ENCODE measurements around the gene ALDH2.

Gene ALDH2

GRCh38 chr12:111788178-111788654 lies 21.5 kb downstream of the ALDH2 start:
- no peak overlapping the region; a peak in 1 of 22 replicates for H3K27ac ChIP-seq
- H3K27me3 ChIP-seq: no peaks in the 10 kb centered on the region
- TF ChIP-seq Cebpa-rat (IDR thresholded peaks at IDR 0.05): no peak
- no peaks in the 10 kb centered on the region for H3K9me3 ChIP-seq (replicated peaks in 1 of 11)
- peaks cover 0 to 7% (median 0%) of the 10 kb centered on the region in 10 experiments; a peak in 4 of 20 replicates for H3K4me1 ChIP-seq
- peaks cover 0 to 83% (median 6%) of the 10 kb centered on the region in 11 experiments; a peak in 13 of 22 replicates for H3K36me3 ChIP-seq
- H3K4me3 ChIP-seq: no peak overlapping the region
- no peak overlapping the region for H3K9ac ChIP-seq
- 0 out of 22 replicates have a peak overlapping the region, but pooled peaks of 2 of the 11 experiments have one; percentile 2 to 17 for H3K4me2 ChIP-seq
- H4K20me1 ChIP-seq: peaks cover 0 to 18% (median 0%) of the 10 kb centered on the region in 11 experiments; a peak in 2 of 22 replicates

- no peak for TF ChIP-seq Cebpa-rat (IDR thresholded peaks at IDR 0.05)
- no peak overlapping the region for H3K4me2 ChIP-seq
- H3K27ac ChIP-seq: no peak overlapping the region
- H4K20me1 ChIP-seq: peaks cover 0 to 24% (median 0%) of the 10 kb centered on the region in 11 experiments; a peak in 2 of 22 replicates
- H3K9ac ChIP-seq: no peak overlapping the region
- no peaks in the 10 kb centered on the region for H3K27me3 ChIP-seq
- H3K4me1 ChIP-seq: peaks cover 0 to 7% (median 0%) of the 10 kb centered on the region in 10 experiments; a peak in 4 of 20 replicates
- no peak overlapping the region for H3K4me3 ChIP-seq
- no peaks in the 10 kb centered on the region for H3K9me3 ChIP-seq (replicated peaks in 1 of 11)
- H3K36me3 ChIP-seq: peaks cover 0 to 80% (median 6%) of the 10 kb centered on the region in 11 experiments; a peak in 13 of 22 replicates
Measured at GRCh38 chr12:111789779-111790178, 23.0 kb downstream of the ALDH2 start.

- H3K27ac ChIP-seq: no peak overlapping the region
- H3K36me3 ChIP-seq: peaks cover 0 to 84% (median 0%) of the 10 kb centered on the region in 11 experiments; a peak in 13 of 22 replicates
- H3K9ac ChIP-seq: no peak overlapping the region
Measured at GRCh38 chr12:111791507-111791906, 24.8 kb downstream of the ALDH2 start.

GRCh38 chr12:111792155-111792855 lies 25.6 kb downstream of the ALDH2 start:
- peaks cover 0 to 85% (median 0%) of the 10 kb centered on the region in 11 experiments; a peak in 13 of 22 replicates for H3K36me3 ChIP-seq
- TF ChIP-seq Cebpa-rat (IDR thresholded peaks at IDR 0.05): no peak
- peaks cover 0 to 7% (median 0%) of the 10 kb centered on the region in 10 experiments; a peak in 4 of 20 replicates for H3K4me1 ChIP-seq
- no peak overlapping the region for H3K4me3 ChIP-seq
- no peaks in the 10 kb centered on the region for H3K9me3 ChIP-seq (replicated peaks in 1 of 11)
- no peaks in the 10 kb centered on the region for H3K27me3 ChIP-seq
- no peak overlapping the region for H3K27ac ChIP-seq
- no peak overlapping the region for H3K9ac ChIP-seq
- H3K4me2 ChIP-seq: no peak overlapping the region
- H4K20me1 ChIP-seq: peaks cover 0 to 24% (median 0%) of the 10 kb centered on the region in 11 experiments; a peak in 2 of 22 replicates

More at GRCh38 chr12:111791507-111791906, 24.8 kb downstream of the ALDH2 start:
- TF ChIP-seq Cebpa-rat (IDR thresholded peaks at IDR 0.05): no peak
- no peak overlapping the region for H3K4me2 ChIP-seq
- H3K9me3 ChIP-seq (replicated peaks in 1 of 11): no peaks in the 10 kb centered on the region
- peaks cover 0 to 7% (median 0%) of the 10 kb centered on the region in 10 experiments; a peak in 4 of 20 replicates for H3K4me1 ChIP-seq
- H3K4me3 ChIP-seq: no peak overlapping the region
- H4K20me1 ChIP-seq: peaks cover 0 to 24% (median 0%) of the 10 kb centered on the region in 11 experiments; a peak in 2 of 22 replicates
- H3K27me3 ChIP-seq: no peaks in the 10 kb centered on the region

GRCh38 chr12:111792856-111793235 lies 26.1 kb downstream of the ALDH2 start:
- Histone ChIP-seq H3K9ac (no peak overlapping the region), H3K27me3 (no peaks in the 10 kb centered on the region), H3K4me3 (no peak overlapping the region), H3K4me1 (peaks cover 0 to 6% (median 0%) of the 10 kb centered on the region in 10 experiments; a peak in 4 of 20 replicates), H3K4me2 (no peak overlapping the region), H3K9me3 (replicated peaks in 1 of 11) (no peaks in the 10 kb centered on the region), H4K20me1 (peaks cover 0 to 24% (median 0%) of the 10 kb centered on the region in 11 experiments; a peak in 2 of 22 replicates), H3K36me3 (peaks cover 0 to 88% (median 0%) of the 10 kb centered on the region in 11 experiments; a peak in 14 of 22 replicates), H3K27ac (no peak overlapping the region)
- no peak for TF ChIP-seq Cebpa-rat (IDR thresholded peaks at IDR 0.05)

GRCh38 chr12:111798182-111798581 lies 31.4 kb downstream of the ALDH2 start:
- Histone ChIP-seq H3K27ac (no peak overlapping the region), H3K4me2 (no peak overlapping the region), H3K36me3 (peaks cover 0 to 90% (median 12%) of the 10 kb centered on the region in 11 experiments; a peak in 16 of 22 replicates), H3K27me3 (no peaks in the 10 kb centered on the region), H4K20me1 (peaks cover 0 to 6% (median 0%) of the 10 kb centered on the region in 11 experiments; a peak in 1 of 22 replicates), H3K9ac (no peak overlapping the region), H3K4me1 (no peaks in the 10 kb centered on the region), H3K4me3 (no peak overlapping the region), H3K9me3 (replicated peaks in 1 of 11) (peaks cover 0 to 17% (median 8%) of the 10 kb centered on the region in 11 experiments; a peak in 5 of 22 replicates)
- no peak for TF ChIP-seq Cebpa-rat (IDR thresholded peaks at IDR 0.05)

GRCh38 chr12:111799758-111800157 lies 33.0 kb downstream of the ALDH2 start:
- Histone ChIP-seq H3K9me3 (replicated peaks in 1 of 11) (peaks cover 0 to 17% (median 8%) of the 10 kb centered on the region in 11 experiments; a peak in 5 of 22 replicates), H3K9ac (no peak overlapping the region), H3K27me3 (no peaks in the 10 kb centered on the region), H3K4me3 (no peak overlapping the region), H3K4me2 (no peak overlapping the region), H3K4me1 (no peaks in the 10 kb centered on the region), H3K27ac (no peak overlapping the region), H4K20me1 (no peaks in the 10 kb centered on the region), H3K36me3 (peaks cover 0 to 90% (median 12%) of the 10 kb centered on the region in 11 experiments; a peak in 16 of 22 replicates)
- TF ChIP-seq Cebpa-rat (IDR thresholded peaks at IDR 0.05): no peak

- no peak for TF ChIP-seq Cebpa-rat (IDR thresholded peaks at IDR 0.05)
- H3K27me3 ChIP-seq: no peaks in the 10 kb centered on the region
Measured at GRCh38 chr12:111803038-111803626, 36.4 kb downstream of the ALDH2 start.

GRCh38 chr12:111803851-111804250 lies 37.1 kb downstream of the ALDH2 start:
- H3K27me3 ChIP-seq: no peaks in the 10 kb centered on the region
- no peak overlapping the region for H3K9ac ChIP-seq
- H3K4me2 ChIP-seq: no peak overlapping the region
- no peaks in the 10 kb centered on the region for H4K20me1 ChIP-seq
- peaks cover 0 to 85% (median 12%) of the 10 kb centered on the region in 11 experiments; a peak in 16 of 22 replicates for H3K36me3 ChIP-seq
- no peak overlapping the region for H3K4me3 ChIP-seq
- H3K27ac ChIP-seq: no peak overlapping the region
- TF ChIP-seq Cebpa-rat (IDR thresholded peaks at IDR 0.05): no peak
- H3K9me3 ChIP-seq (replicated peaks in 1 of 11): peaks cover 0 to 17% (median 8%) of the 10 kb centered on the region in 11 experiments; a peak in 5 of 22 replicates
- H3K4me1 ChIP-seq: no peaks in the 10 kb centered on the region

More at GRCh38 chr12:111803038-111803626, 36.4 kb downstream of the ALDH2 start:
- peaks cover 0 to 17% (median 8%) of the 10 kb centered on the region in 11 experiments; a peak in 5 of 22 replicates for H3K9me3 ChIP-seq (replicated peaks in 1 of 11)
- peaks cover 0 to 90% (median 12%) of the 10 kb centered on the region in 11 experiments; a peak in 16 of 22 replicates for H3K36me3 ChIP-seq
- H3K27ac ChIP-seq: no peak overlapping the region
- H3K4me3 ChIP-seq: no peak overlapping the region
- H3K4me2 ChIP-seq: no peak overlapping the region
- H3K4me1 ChIP-seq: no peaks in the 10 kb centered on the region
- H4K20me1 ChIP-seq: no peaks in the 10 kb centered on the region
- H3K9ac ChIP-seq: no peak overlapping the region
